ENCODE data around the gene PCDH12. TPM values are rescaled to one million over a fixed set of nuclear protein-coding genes. Genes with fewer than 3 reads are reported as not detected.

PCDH12 gene
- total RNA-seq, 1 experiment from 2014 or later = 0.15 TPM

- BruUV-seq (replicated peaks) = no TSS peak
- Histone ChIP-seq H3K9me3 (ENCODE audit: low read length) (no peaks in the 10 kb centered on the region), H4K20me1 (ENCODE audit: low read length) (no peaks in the 10 kb centered on the region), H3F3A (ENCODE audit: low read length, unreplicated experiment) (no peaks in the 10 kb centered on the region), H3K4me2 (ENCODE audit: low read length) (no peak overlapping the region), H3K4me1 (ENCODE audit: insufficient read depth, low read length) (peaks cover under 1% of the 10 kb centered on the region; the same call in 1 of the 2 replicates), H3K4me3 (ENCODE audit: low read length) (no peak overlapping the region), H2AFZ (ENCODE audit: low read length) (no peak overlapping the region), H3K36me3 (ENCODE audit: low read depth, low read length) (peaks cover 27% of the 10 kb centered on the region), H3K79me2 (ENCODE audit: low read length) (peaks cover 14% of the 10 kb centered on the region), H3K9ac (ENCODE audit: low read length) (no peak overlapping the region), H3K9me2 (replicated peaks; ENCODE audit: low read length) (no peaks in the 10 kb centered on the region), H3K27ac (ENCODE audit: low read length) (no peak overlapping the region), H3K27me3 (ENCODE audit: low read length) (no peaks in the 10 kb centered on the region)
- intact Hi-C loops (cut with micrococcal nuclease) = no loop called here
- ATAC-seq (no peak), DNase-seq (no peak)
- POLR2A ChIA-PET (ENCODE audit: unreplicated experiment) = interaction anchor here (0.5 kb wide), 1 partner anchor 253 kb away, joined by 3 read pairs; no protein-coding TSS in a partner anchor
- TF ChIP-seq, protein P1, sequence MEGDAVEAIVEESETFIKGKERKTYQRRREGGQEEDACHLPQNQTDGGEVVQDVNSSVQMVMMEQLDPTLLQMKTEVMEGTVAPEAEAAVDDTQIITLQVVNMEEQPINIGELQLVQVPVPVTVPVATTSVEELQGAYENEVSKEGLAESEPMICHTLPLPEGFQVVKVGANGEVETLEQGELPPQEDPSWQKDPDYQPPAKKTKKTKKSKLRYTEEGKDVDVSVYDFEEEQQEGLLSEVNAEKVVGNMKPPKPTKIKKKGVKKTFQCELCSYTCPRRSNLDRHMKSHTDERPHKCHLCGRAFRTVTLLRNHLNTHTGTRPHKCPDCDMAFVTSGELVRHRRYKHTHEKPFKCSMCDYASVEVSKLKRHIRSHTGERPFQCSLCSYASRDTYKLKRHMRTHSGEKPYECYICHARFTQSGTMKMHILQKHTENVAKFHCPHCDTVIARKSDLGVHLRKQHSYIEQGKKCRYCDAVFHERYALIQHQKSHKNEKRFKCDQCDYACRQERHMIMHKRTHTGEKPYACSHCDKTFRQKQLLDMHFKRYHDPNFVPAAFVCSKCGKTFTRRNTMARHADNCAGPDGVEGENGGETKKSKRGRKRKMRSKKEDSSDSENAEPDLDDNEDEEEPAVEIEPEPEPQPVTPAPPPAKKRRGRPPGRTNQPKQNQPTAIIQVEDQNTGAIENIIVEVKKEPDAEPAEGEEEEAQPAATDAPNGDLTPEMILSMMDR (conservative IDR thresholded peaks at IDR 0.05; ENCODE audit: low read depth, low read length) = no peak
- TF ChIP-seq EZH2phosphoT487 (IDR thresholded peaks at IDR 0.05; ENCODE audit: borderline replicate concordance, low read length) = no peak
- TF ChIP-seq EZH2 (IDR thresholded peaks at IDR 0.05; ENCODE audit: low read length, unreplicated experiment) = no peak
- CTCF ChIA-PET = no interaction called here
Measured at GRCh38 chr5:141929398-141930058, 28.5 kb downstream of the PCDH12 start.

DNA sequence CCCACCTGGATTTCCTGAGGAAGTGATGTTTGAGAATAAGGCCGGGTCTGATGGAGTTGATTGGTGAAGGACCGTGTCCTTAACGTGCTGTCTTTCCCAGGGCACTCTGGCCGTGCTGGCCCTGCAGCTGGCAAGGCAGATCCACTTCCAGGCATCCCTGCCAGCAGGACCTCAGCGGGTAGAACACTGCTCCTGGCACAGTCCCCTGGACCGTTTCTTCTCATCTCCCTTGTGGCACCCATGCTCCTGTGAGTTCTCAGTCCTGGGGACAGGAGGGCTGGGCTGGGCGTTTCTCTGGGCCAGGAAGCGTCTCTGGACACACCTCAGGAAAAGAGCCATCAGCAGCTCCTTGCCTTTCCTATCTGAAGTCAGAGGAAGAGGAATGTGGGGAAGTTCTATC, 30.0 kb downstream of the PCDH12 start:
- POLR2A ChIA-PET (ENCODE audit: unreplicated experiment) = no interaction called here
- peaks cover 4% of the 10 kb centered on the region; the same call in 1 of the 2 replicates for H3K4me1 ChIP-seq (ENCODE audit: insufficient read depth, low read length)
- H3K4me2 ChIP-seq (ENCODE audit: low read length) = no peak overlapping the region
- H4K20me1 ChIP-seq (ENCODE audit: low read length) = no peaks in the 10 kb centered on the region
- CTCF ChIA-PET = no interaction called here
- H3K9ac ChIP-seq (ENCODE audit: low read length) = no peak overlapping the region
- peaks cover 24% of the 10 kb centered on the region for H3K36me3 ChIP-seq (ENCODE audit: low read depth, low read length)
- H3K4me3 ChIP-seq (ENCODE audit: low read length) = no peak overlapping the region
- no peak overlapping the region for H3K27ac ChIP-seq (ENCODE audit: low read length)
- H3K9me3 ChIP-seq (ENCODE audit: low read length) = no peaks in the 10 kb centered on the region
- H3F3A ChIP-seq (ENCODE audit: low read length, unreplicated experiment) = no peaks in the 10 kb centered on the region
- peaks cover 21% of the 10 kb centered on the region for H3K79me2 ChIP-seq (ENCODE audit: low read length)
- intact Hi-C loops (cut with micrococcal nuclease) = no loop called here
- no peaks in the 10 kb centered on the region for H3K9me2 ChIP-seq (replicated peaks; ENCODE audit: low read length)
- no peak for ATAC-seq
- H3K27me3 ChIP-seq (ENCODE audit: low read length) = no peaks in the 10 kb centered on the region
- DNase-seq = no peak
- H2AFZ ChIP-seq (ENCODE audit: low read length) = no peak overlapping the region
- BruUV-seq (replicated peaks) = no TSS peak
- TF ChIP-seq, protein P1 (conservative IDR thresholded peaks at IDR 0.05; ENCODE audit: low read depth, low read length) = no peak
- TF ChIP-seq EZH2phosphoT487 (IDR thresholded peaks at IDR 0.05; ENCODE audit: borderline replicate concordance, low read length) (no peak), EZH2 (IDR thresholded peaks at IDR 0.05; ENCODE audit: low read length, unreplicated experiment) (no peak)

DNA sequence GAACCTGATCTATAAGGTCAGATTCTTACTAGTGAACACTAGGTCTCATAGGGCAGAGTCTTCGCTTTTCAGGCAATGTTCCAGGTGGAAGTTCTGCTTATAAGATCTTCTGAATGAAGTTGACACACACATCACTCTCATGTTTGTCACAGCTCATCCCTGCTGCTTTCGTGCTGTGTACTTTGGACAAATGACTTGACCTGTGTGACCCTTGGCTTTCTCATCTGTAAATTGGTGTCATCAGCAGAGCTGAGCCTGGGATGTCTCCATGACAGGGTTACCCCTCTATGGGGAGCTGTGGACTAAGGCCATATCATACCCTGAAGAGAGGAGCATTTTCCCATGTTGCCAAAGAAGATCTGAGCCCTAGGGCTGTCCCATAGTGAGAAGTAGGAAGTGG, 31.6 kb downstream of the PCDH12 start:
- Histone ChIP-seq H3K4me1 (ENCODE audit: insufficient read depth, low read length) (peaks cover 8% of the 10 kb centered on the region; the same call in 1 of the 2 replicates), H3K27me3 (ENCODE audit: low read length) (no peaks in the 10 kb centered on the region), H4K20me1 (ENCODE audit: low read length) (no peaks in the 10 kb centered on the region), H3K4me2 (ENCODE audit: low read length) (no peak overlapping the region), H3K9ac (ENCODE audit: low read length) (no peak overlapping the region), H3K9me3 (ENCODE audit: low read length) (no peaks in the 10 kb centered on the region), H3K27ac (ENCODE audit: low read length) (no peak overlapping the region), H3K9me2 (replicated peaks; ENCODE audit: low read length) (no peaks in the 10 kb centered on the region), H3K79me2 (ENCODE audit: low read length) (peaks cover 27% of the 10 kb centered on the region), H2AFZ (ENCODE audit: low read length) (no peak overlapping the region), H3K36me3 (ENCODE audit: low read depth, low read length) (peaks cover 24% of the 10 kb centered on the region), H3F3A (ENCODE audit: low read length, unreplicated experiment) (no peaks in the 10 kb centered on the region), H3K4me3 (ENCODE audit: low read length) (no peak overlapping the region)
- ATAC-seq (no peak), DNase-seq (no peak)
- TF ChIP-seq, protein P1 (conservative IDR thresholded peaks at IDR 0.05; ENCODE audit: low read depth, low read length) = no peak
- TF ChIP-seq EZH2phosphoT487 (IDR thresholded peaks at IDR 0.05; ENCODE audit: borderline replicate concordance, low read length) (no peak), EZH2 (IDR thresholded peaks at IDR 0.05; ENCODE audit: low read length, unreplicated experiment) (no peak)
- CTCF ChIA-PET = no interaction called here
- POLR2A ChIA-PET (ENCODE audit: unreplicated experiment) = no interaction called here
- intact Hi-C loops (cut with micrococcal nuclease) = no loop called here
- no TSS peak for BruUV-seq (replicated peaks)
